Stimulated activated CD4-positive, alpha-beta T cell treated with anti-CD3 and anti-CD28 coated beads, Interleukin-15, amount 100 ng/mL, for 48 hours (primary cell): ENCODE data around the gene HDDC2.

Experiments
- DNase-seq, 2 donors: peaks; one replicate each; pipeline ENCODE4 v3.0.0-alpha.2; 2020; ENCODE audit warnings: low read depth in 2 of 2

HDDC2 gene

GRCh38 chr6:125269328-125269985, 32.3 kb downstream of the HDDC2 start:
- DNase-seq: no peak

GRCh38 chr6:125268765-125269164, 33.0 kb downstream of the HDDC2 start:
- DNase-seq: no peak

- DNase-seq: no peak
Measured at GRCh38 chr6:125267806-125268523, 33.8 kb downstream of the HDDC2 start.

GRCh38 chr6:125264476-125264875, 37.3 kb downstream of the HDDC2 start:
- DNase-seq: no peak

GRCh38 chr6:125262016-125263013, 39.5 kb downstream of the HDDC2 start:
- DNase-seq: no peak

GRCh38 chr6:125259354-125259736, 42.4 kb downstream of the HDDC2 start:
- no peak for DNase-seq

GRCh38 chr6:125258651-125259353, 43.0 kb downstream of the HDDC2 start:
- no peak for DNase-seq

- DNase-seq: no peak
Measured at GRCh38 chr6:125257351-125257750, 44.4 kb downstream of the HDDC2 start.

GRCh38 chr6:125255201-125255600, 46.6 kb downstream of the HDDC2 start:
- no peak for DNase-seq

- DNase-seq: no peak
Measured at GRCh38 chr6:125254321-125254720, 47.4 kb downstream of the HDDC2 start.

- DNase-seq: no peak
Measured at GRCh38 chr6:125253881-125254280, 47.9 kb downstream of the HDDC2 start.

GRCh38 chr6:125252891-125253290, 48.9 kb downstream of the HDDC2 start:
- DNase-seq: no peak

GRCh38 chr6:125251516-125252220, 50.1 kb downstream of the HDDC2 start:
- DNase-seq: no peak

- DNase-seq: no peak
Measured at GRCh38 chr6:125250511-125250910, 51.3 kb downstream of the HDDC2 start.

GRCh38 chr6:125248136-125248535, 53.6 kb downstream of the HDDC2 start:
- no peak for DNase-seq

- DNase-seq: no peak
Measured at GRCh38 chr6:125246566-125246965, 55.2 kb downstream of the HDDC2 start.

- no peak for DNase-seq
Measured at GRCh38 chr6:125245523-125246264, 56.1 kb downstream of the HDDC2 start.

- no peak for DNase-seq
Measured at GRCh38 chr6:125245109-125245508, 56.7 kb downstream of the HDDC2 start.

- DNase-seq: no peak
Measured at GRCh38 chr6:125237764-125238163, 64.0 kb downstream of the HDDC2 start.
